Measurements from ENCODE around the gene TAP2.

The TAP2 gene

GRCh38 chr6:32790306-32790705 lies 48.2 kb downstream of the TAP2 start:
- no peak for DNase-seq (ENCODE audit: low read depth)

All from stimulated activated CD8-positive, alpha-beta memory T cell treated with anti-CD3 and anti-CD28 coated beads, Interleukin-12 subunit alpha, Interleukin-12 subunit beta, amount 100 ng/mL, for 1 hour (primary cell).